Endothelial cell of umbilical vein (primary cell): ENCODE measurements around the gene ACTR10.

Experiments used
- EZH2 ChIP-seq: IDR thresholded peaks from 2 replicates; pipeline ENCODE4 v1.6.1; 2012; ENCODE audit warnings: borderline replicate concordance, low read depth, mild to moderate bottlenecking, moderate library complexity, low read length, inconsistent platforms; ENCODE audit not compliant: severe bottlenecking
- FOS ChIP-seq: IDR thresholded peaks from 2 replicates; pipeline ENCODE4 v1.6.1; 2011; ENCODE audit warnings: mild to moderate bottlenecking, low read length, moderate library complexity, borderline replicate concordance; ENCODE audit not compliant: insufficient read depth
- GATA2 ChIP-seq: IDR thresholded peaks from 2 replicates; pipeline ENCODE4 v1.7.0; 2011; ENCODE audit warnings: low read depth, mild to moderate bottlenecking, moderate library complexity, mixed read lengths, low read length; ENCODE audit not compliant: insufficient read length, insufficient read depth
- JUN ChIP-seq: IDR thresholded peaks from 2 replicates; pipeline ENCODE4 v1.6.1; 2011; ENCODE audit warnings: borderline replicate concordance, low read depth; ENCODE audit not compliant: insufficient read length, insufficient read depth
- MYC ChIP-seq: IDR thresholded peaks from one replicate; pipeline ENCODE4 v1.6.1; 2011; ENCODE audit warnings: mild to moderate bottlenecking, low read depth, low read length
- POLR2A ChIP-seq: IDR thresholded peaks from 2 replicates; pipeline ENCODE4 v1.6.1; 2012; ENCODE audit warnings: low read depth, mild to moderate bottlenecking, control low read depth, low read length
- POLR2AphosphoS5 ChIP-seq: IDR thresholded peaks from 2 replicates; pipeline ENCODE4 v1.6.1; 2012; ENCODE audit warnings: low read depth, mild to moderate bottlenecking, control low read depth, low read length, moderate library complexity; ENCODE audit not compliant: insufficient read depth
- TF ChIP-seq, protein P1 (sequence below), 2 donors: IDR thresholded peaks; 1 replicate in 1 of 2; 2 replicates in 1 of 2; pipeline ENCODE4 v1.5.1; 2011; ENCODE audit warnings: low read length in 2 of 2, mild to moderate bottlenecking in 2 of 2, moderate library complexity in 2 of 2, control low read depth in 1 of 2, inconsistent platforms in 1 of 2, low read depth in 1 of 2; ENCODE audit not compliant: insufficient read depth in 1 of 2; ENCODE audit errors: extremely low read depth in 1 of 2
- TF ChIP-seq, protein P2 (sequence below): IDR thresholded peaks from 2 replicates; pipeline ENCODE4 v1.6.1; 2011; ENCODE audit not compliant: insufficient read depth, insufficient read length

DNA sequence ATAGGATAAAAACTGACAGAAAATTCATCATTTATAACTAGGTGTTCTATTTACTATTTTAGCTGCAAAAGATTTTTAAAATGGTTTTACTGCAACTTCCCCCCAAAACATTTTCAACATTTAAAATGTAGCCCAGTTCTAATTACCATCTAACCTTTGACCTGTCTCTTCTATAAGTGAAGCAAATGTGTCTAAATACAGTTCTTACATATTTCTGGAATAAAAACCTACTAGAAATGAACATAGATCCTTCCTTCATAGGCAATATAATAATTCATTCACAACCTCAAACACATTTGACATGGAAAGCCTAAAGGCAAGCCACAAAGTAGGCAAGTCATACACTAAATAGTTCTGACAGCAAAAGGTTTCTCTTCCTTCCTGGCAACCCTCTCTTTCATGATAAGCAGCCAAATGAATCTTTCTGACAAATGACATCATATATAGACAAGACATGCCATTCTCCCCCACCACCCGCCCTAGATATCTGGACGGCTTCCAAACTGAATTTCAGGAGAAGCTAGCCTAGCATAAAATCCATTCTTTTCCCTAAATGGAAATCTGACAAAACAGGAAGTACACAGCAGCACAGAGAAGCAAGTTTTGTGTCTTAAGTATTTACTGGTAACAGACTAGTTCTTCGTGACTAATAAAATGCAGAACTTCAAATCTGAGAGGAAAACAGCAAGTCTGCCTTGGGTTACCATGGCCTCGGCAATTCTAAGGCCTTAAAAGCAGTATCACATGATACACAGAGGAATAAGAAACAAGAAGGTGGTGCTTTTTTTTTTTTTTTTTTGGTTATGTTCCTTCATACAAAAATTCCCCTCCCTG is 81.2 kb downstream of the ACTR10 start:
- TF ChIP-seq, protein P1, sequence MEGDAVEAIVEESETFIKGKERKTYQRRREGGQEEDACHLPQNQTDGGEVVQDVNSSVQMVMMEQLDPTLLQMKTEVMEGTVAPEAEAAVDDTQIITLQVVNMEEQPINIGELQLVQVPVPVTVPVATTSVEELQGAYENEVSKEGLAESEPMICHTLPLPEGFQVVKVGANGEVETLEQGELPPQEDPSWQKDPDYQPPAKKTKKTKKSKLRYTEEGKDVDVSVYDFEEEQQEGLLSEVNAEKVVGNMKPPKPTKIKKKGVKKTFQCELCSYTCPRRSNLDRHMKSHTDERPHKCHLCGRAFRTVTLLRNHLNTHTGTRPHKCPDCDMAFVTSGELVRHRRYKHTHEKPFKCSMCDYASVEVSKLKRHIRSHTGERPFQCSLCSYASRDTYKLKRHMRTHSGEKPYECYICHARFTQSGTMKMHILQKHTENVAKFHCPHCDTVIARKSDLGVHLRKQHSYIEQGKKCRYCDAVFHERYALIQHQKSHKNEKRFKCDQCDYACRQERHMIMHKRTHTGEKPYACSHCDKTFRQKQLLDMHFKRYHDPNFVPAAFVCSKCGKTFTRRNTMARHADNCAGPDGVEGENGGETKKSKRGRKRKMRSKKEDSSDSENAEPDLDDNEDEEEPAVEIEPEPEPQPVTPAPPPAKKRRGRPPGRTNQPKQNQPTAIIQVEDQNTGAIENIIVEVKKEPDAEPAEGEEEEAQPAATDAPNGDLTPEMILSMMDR (IDR thresholded peaks at IDR 0.05; ENCODE audit: extremely low read depth in 1 of 2, insufficient read depth in 1 of 2, low read depth in 1 of 2, low read length in 2 of 2): no peak
- TF ChIP-seq, protein P2, sequence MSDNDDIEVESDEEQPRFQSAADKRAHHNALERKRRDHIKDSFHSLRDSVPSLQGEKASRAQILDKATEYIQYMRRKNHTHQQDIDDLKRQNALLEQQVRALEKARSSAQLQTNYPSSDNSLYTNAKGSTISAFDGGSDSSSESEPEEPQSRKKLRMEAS: no peak
- peak; percentile 21 for TF ChIP-seq FOS
- TF ChIP-seq GATA2: peak; percentile 29
- no peak for TF ChIP-seq POLR2AphosphoS5
- TF ChIP-seq EZH2: no peak
- no peak for TF ChIP-seq MYC
- TF ChIP-seq POLR2A: no peak
- peak; percentile 69 for TF ChIP-seq JUN
